HL-60 (cell line): ENCODE data around the gene FGFBP3.

Experiments
- DNase-seq, 2 experiments: peaks; one replicate each; pipeline ENCODE4 v3.0.0-alpha.2; 2010 to 2020; ENCODE audit warnings: low read depth in 1 of 2, low spot score in 1 of 2
- H3K27ac ChIP-seq: fragments of 250-450 bp; sonication (Bioruptor Pico); replicated peaks from 2 replicates; pipeline ENCODE4 v1.5.1; 2020; ENCODE audit warnings: mild to moderate bottlenecking, moderate library complexity
- H3K27me3 ChIP-seq: fragments of 250-450 bp; sonication (Bioruptor Pico); 2 replicates; pipeline ENCODE4 v1.5.1; 2021; ENCODE audit warnings: mild to moderate bottlenecking, moderate library complexity; ENCODE audit not compliant: insufficient read depth, poor library complexity, severe bottlenecking
- H3K4me3 ChIP-seq: replicated peaks from 2 replicates; pipeline ENCODE4 v1.5.1; 2011; ENCODE audit warnings: mild to moderate bottlenecking, control low read depth, low read length; ENCODE audit not compliant: insufficient read depth
- GABPA ChIP-seq: IDR thresholded peaks from 2 replicates; pipeline ENCODE4 v1.6.1; 2012; ENCODE audit warnings: low read depth
- POLR2AphosphoS5 ChIP-seq: IDR thresholded peaks from 2 replicates; pipeline ENCODE4 v1.6.1; 2012; ENCODE audit warnings: low read depth
- REST ChIP-seq: IDR thresholded peaks from 2 replicates; pipeline ENCODE4 v1.6.1; 2012; ENCODE audit warnings: low read depth; ENCODE audit not compliant: insufficient replicate concordance
- SPI1 ChIP-seq: IDR thresholded peaks from 2 replicates; pipeline ENCODE4 v1.6.1; 2012; ENCODE audit warnings: low read depth, mild to moderate bottlenecking, borderline replicate concordance
- TF ChIP-seq, protein P1 (sequence below): IDR thresholded peaks from one replicate; pipeline ENCODE4 v1.5.1; 2011; ENCODE audit warnings: low read length, control low read depth, inconsistent platforms; ENCODE audit not compliant: insufficient read depth

FGFBP3 gene

DNA sequence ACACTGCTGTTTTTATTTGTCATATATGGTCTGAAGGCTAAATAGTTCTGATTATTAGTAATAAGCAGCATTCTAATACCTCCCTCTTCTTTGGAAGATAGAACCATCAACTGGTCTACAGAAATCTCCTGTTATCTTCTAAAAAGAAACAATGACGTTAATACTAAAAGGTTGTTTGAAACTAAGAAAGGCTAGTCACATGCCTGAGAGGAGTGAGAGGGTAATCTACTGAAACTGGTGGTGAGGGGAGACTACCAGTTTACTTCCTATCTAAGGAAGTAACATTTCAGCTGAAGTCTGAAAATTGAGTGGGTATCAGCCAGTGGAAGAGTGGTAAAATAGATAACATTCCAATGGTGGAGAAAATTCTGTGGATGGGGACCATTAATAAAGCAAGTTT lies 48.4 kb downstream of the FGFBP3 start:
- no peak for DNase-seq
- Histone ChIP-seq H3K27ac (no peak overlapping the region), H3K27me3 (no peaks in the 10 kb centered on the region), H3K4me3 (no peak overlapping the region)
- TF ChIP-seq REST (no peak), GABPA (no peak), SPI1 (no peak), POLR2AphosphoS5 (no peak)
- TF ChIP-seq, protein P1, sequence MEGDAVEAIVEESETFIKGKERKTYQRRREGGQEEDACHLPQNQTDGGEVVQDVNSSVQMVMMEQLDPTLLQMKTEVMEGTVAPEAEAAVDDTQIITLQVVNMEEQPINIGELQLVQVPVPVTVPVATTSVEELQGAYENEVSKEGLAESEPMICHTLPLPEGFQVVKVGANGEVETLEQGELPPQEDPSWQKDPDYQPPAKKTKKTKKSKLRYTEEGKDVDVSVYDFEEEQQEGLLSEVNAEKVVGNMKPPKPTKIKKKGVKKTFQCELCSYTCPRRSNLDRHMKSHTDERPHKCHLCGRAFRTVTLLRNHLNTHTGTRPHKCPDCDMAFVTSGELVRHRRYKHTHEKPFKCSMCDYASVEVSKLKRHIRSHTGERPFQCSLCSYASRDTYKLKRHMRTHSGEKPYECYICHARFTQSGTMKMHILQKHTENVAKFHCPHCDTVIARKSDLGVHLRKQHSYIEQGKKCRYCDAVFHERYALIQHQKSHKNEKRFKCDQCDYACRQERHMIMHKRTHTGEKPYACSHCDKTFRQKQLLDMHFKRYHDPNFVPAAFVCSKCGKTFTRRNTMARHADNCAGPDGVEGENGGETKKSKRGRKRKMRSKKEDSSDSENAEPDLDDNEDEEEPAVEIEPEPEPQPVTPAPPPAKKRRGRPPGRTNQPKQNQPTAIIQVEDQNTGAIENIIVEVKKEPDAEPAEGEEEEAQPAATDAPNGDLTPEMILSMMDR: no peak

- no peak for TF ChIP-seq REST
- TF ChIP-seq, protein P1: no peak
- TF ChIP-seq GABPA: no peak
- no peak for TF ChIP-seq POLR2AphosphoS5
- TF ChIP-seq SPI1: no peak
- DNase-seq: no peak
- no peak overlapping the region for H3K4me3 ChIP-seq
- H3K27me3 ChIP-seq: no peaks in the 10 kb centered on the region
- H3K27ac ChIP-seq: no peak overlapping the region
Observed at GRCh38 chr10:91856637-91857036, 52.6 kb downstream of the FGFBP3 start.
